ENCODE results near the gene SUN1. TPM values are rescaled to one million over a fixed set of nuclear protein-coding genes. Genes with fewer than 3 reads are reported as not detected.
A peak's percentile ranks its signal among the peaks of the same experiment; 100 is the strongest.
"Not testable (repeated sequence)": the region's sequence is repeated elsewhere in the genome, so short reads cannot be mapped to it uniquely, and the experiment has no call there.

The SUN1 gene
- total and polyA plus RNA-seq, 2 experiments from 2014 or later: 72.3 to 109 TPM

DNA sequence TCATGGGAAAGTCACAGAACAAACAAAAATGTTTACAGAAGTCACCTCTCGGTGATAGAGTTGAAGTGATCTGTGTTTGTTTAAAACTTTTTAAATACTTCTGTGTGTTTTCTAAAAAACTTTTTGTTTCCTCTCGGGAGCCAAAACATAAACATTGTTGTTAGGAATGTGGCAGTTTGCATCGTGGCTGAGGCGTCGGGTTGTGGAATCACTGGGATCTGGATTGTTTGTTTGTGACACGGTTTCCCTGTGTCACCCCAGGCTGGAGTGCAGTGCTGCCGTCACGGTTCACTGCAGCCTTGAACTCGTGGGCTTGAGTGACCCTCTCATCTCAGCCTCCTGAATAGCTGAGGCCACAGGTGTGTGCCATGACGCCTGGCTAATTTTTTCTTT, 29.0 kb upstream of the SUN1 start:
- 57% methylated on average over 10 of the region's 10 CpGs for WGBS (ENCODE audit: low lambda C conversion rate, missing lambda C conversion rate)
- Histone ChIP-seq H4K20me1 (ENCODE audit: insufficient read depth, poor library complexity, severe bottlenecking) (no peaks in the 10 kb centered on the region), H3K27ac (peak overlapping the region; percentile 68), H3K79me2 (no peaks in the 10 kb centered on the region), H2AFZ (no peak overlapping the region), H3K9me3 (ENCODE audit: low read depth) (no peaks in the 10 kb centered on the region), H3K4me1 (ENCODE audit: insufficient read depth) (no peaks in the 10 kb centered on the region), H3K27me3 (no peaks in the 10 kb centered on the region), H3K9me2 (replicated peaks; ENCODE audit: insufficient read depth) (no peaks in the 10 kb centered on the region), H3K4me2 (no peak overlapping the region), H3K36me3 (replicated peaks; ENCODE audit: insufficient read depth, low read depth) (no peaks in the 10 kb centered on the region), H3K4me3 (no peak overlapping the region)
- TF ChIP-seq EZH2 (IDR thresholded peaks at IDR 0.05; ENCODE audit: borderline replicate concordance): no peak
- TF ChIP-seq, protein P1, sequence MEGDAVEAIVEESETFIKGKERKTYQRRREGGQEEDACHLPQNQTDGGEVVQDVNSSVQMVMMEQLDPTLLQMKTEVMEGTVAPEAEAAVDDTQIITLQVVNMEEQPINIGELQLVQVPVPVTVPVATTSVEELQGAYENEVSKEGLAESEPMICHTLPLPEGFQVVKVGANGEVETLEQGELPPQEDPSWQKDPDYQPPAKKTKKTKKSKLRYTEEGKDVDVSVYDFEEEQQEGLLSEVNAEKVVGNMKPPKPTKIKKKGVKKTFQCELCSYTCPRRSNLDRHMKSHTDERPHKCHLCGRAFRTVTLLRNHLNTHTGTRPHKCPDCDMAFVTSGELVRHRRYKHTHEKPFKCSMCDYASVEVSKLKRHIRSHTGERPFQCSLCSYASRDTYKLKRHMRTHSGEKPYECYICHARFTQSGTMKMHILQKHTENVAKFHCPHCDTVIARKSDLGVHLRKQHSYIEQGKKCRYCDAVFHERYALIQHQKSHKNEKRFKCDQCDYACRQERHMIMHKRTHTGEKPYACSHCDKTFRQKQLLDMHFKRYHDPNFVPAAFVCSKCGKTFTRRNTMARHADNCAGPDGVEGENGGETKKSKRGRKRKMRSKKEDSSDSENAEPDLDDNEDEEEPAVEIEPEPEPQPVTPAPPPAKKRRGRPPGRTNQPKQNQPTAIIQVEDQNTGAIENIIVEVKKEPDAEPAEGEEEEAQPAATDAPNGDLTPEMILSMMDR (IDR thresholded peaks at IDR 0.05; ENCODE audit: poor library complexity): no peak
- TF ChIP-seq EZH2phosphoT487 (IDR thresholded peaks at IDR 0.05; ENCODE audit: low read depth, severe bottlenecking, unreplicated experiment): no peak
- DNase-seq (ENCODE audit: low spot score): no peak

DNA sequence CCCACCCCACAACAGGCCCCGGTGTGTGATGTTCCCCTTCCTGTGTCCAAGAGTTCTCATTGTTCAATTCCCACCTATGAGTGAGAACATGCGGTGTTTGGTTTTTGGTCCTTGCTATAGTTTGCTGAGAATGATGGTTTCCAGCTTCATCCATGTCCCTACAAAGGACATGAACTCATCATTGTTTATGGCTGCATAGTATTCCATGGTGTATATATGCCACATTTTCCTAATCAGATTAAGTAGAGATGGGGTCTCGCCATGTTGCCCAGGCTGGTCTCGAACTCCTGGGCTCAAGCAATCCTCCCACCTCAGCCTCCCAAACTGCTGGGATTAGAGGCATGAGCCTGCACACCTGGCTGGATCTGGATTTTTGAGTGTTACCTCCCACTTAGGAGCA, 28.5 kb upstream of the SUN1 start:
- H3K9me2 ChIP-seq (replicated peaks; ENCODE audit: insufficient read depth); H4K20me1 ChIP-seq (ENCODE audit: insufficient read depth, poor library complexity, severe bottlenecking); H3K9me3 ChIP-seq (ENCODE audit: low read depth); H2AFZ ChIP-seq; H3K27me3 ChIP-seq; H3K79me2 ChIP-seq; H3K4me1 ChIP-seq (ENCODE audit: insufficient read depth); H3K36me3 ChIP-seq (replicated peaks; ENCODE audit: insufficient read depth, low read depth); DNase-seq (ENCODE audit: low spot score); H3K4me2 ChIP-seq; H3K4me3 ChIP-seq; H3K27ac ChIP-seq: not testable (repeated sequence)
- WGBS (ENCODE audit: low lambda C conversion rate, missing lambda C conversion rate): 71% methylated on average over 4 of the region's 4 CpGs

DNA sequence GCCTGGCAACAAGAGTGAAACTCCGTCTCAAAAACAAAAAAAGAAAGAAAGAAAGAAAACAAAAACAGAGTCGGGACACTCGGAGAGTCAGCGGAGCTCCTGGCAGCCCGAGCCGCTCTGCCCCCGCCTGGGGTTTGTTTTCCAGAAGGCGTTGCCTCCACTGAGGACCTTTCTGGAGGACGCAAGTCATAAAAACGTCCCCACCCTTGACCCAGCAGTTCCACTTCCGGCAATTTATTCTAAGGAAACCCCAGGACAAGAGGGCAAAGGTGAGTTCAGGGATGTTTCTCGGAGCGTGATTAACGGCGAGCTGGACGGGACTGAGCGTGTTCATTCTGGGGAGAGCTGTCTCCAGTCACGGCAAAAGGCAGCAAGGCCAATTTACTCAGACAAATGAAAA, 27.0 kb upstream of the SUN1 start:
- Histone ChIP-seq H3K4me2 (peak overlapping the region; percentile 7), H3K4me1 (ENCODE audit: insufficient read depth) (no peaks in the 10 kb centered on the region), H3K27ac (no peak overlapping the region), H2AFZ (no peak overlapping the region), H3K4me3 (no peak overlapping the region), H3K79me2 (no peaks in the 10 kb centered on the region), H4K20me1 (ENCODE audit: insufficient read depth, poor library complexity, severe bottlenecking) (no peaks in the 10 kb centered on the region), H3K9me2 (replicated peaks; ENCODE audit: insufficient read depth) (no peaks in the 10 kb centered on the region), H3K36me3 (replicated peaks; ENCODE audit: insufficient read depth, low read depth) (no peaks in the 10 kb centered on the region), H3K9me3 (ENCODE audit: low read depth) (no peaks in the 10 kb centered on the region), H3K27me3 (no peaks in the 10 kb centered on the region)
- peak; percentile 39 for DNase-seq (ENCODE audit: low spot score)
- no peak for TF ChIP-seq EZH2 (IDR thresholded peaks at IDR 0.05; ENCODE audit: borderline replicate concordance)
- TF ChIP-seq, protein P1 (IDR thresholded peaks at IDR 0.05; ENCODE audit: poor library complexity): no peak
- no peak for TF ChIP-seq EZH2phosphoT487 (IDR thresholded peaks at IDR 0.05; ENCODE audit: low read depth, severe bottlenecking, unreplicated experiment)
- 81% methylated on average over 18 of the region's 18 CpGs for WGBS (ENCODE audit: low lambda C conversion rate, missing lambda C conversion rate)

DNA sequence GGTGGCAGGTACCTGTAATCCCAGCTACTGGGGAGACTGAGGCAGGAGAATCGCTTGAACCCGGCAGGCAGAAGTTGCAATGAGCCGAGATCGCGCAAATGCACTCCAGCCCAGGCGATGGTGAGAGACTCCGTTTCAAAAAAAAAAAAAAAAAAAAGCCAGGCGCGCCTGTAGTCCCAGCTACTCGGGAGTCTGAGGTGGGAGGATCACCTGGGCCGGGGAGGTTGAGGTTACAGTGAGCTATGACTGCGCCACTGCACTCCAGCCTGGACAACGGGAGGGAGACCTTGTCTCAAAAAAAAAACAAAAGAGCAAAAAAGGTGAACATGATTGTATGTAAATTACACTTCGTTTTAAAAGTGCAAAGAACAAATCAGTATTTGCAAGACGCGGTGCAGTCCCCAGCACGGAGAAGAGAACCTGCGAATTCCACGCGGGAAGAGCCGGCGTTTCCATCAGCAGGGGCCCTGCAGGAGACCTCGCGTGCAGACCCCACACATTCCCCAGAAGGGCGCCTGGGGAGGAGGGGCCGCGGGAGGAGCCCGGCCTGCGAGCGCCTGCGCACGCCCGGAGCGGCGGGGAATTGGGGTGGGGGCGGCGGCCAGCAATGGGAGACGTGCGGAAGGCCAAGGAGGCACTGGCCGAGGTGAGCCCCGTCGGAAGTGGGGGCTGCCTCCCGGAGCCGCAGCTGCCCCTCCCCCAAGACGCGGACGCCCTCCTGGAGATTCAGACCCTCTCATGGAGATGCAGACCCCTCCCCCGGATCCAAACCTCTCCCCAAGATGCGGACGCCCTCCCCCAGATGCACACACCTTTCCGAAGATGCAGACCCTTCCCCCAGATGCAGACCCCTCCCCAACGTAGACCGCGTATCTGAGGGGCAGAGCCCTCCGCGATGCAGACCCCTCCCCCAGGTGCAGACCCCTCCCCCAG, 16.7 kb upstream of the SUN1 start:
- Histone ChIP-seq H2AFZ (peak overlapping the region; percentile 71), H3K9me2 (replicated peaks; ENCODE audit: insufficient read depth) (no peaks in the 10 kb centered on the region), H3K79me2 (peaks cover 39% of the 10 kb centered on the region), H4K20me1 (ENCODE audit: insufficient read depth, poor library complexity, severe bottlenecking) (peaks cover 23% of the 10 kb centered on the region), H3K4me2 (peak overlapping the region; percentile 93), H3K36me3 (replicated peaks; ENCODE audit: insufficient read depth, low read depth) (no peaks in the 10 kb centered on the region), H3K4me1 (ENCODE audit: insufficient read depth) (peaks cover 12% of the 10 kb centered on the region), H3K4me3 (peak overlapping the region; percentile 66), H3K27ac (peak overlapping the region; percentile 91), H3K27me3 (no peaks in the 10 kb centered on the region), H3K9me3 (ENCODE audit: low read depth) (no peaks in the 10 kb centered on the region)
- DNase-seq (ENCODE audit: low spot score): peak; percentile 74
- 26% methylated on average over 35 of the region's 56 CpGs for WGBS (ENCODE audit: low lambda C conversion rate, missing lambda C conversion rate)
- TF ChIP-seq EZH2phosphoT487 (IDR thresholded peaks at IDR 0.05; ENCODE audit: low read depth, severe bottlenecking, unreplicated experiment) (no peak), EZH2 (IDR thresholded peaks at IDR 0.05; ENCODE audit: borderline replicate concordance) (no peak)
- TF ChIP-seq, protein P1 (IDR thresholded peaks at IDR 0.05; ENCODE audit: poor library complexity): no peak
